HEK293 (cell line): Measurements from ENCODE around the gene ST6GALNAC1.

Source experiments
- CTCF ChIA-PET: fragments of 350-600 bp; formaldehyde crosslinking; extraction: SDS; loops from one replicate; lab custom pipeline; 2021; ENCODE audit warnings: antibody characterized with exemption; lab: Yijun Ruan, JAX
- POLR2A ChIA-PET: fragments of 300-600 bp; formaldehyde crosslinking; extraction: SDS; loops from one replicate; lab custom pipeline; 2020; ENCODE audit warnings: antibody characterized with exemption, inconsistent platforms; lab: Yijun Ruan, JAX
- H3K27ac ChIP-seq: fragments of 200-500 bp; sonication (Bioruptor generic); 2 replicates; pipeline ENCODE4 v1.5.1; 2014; ENCODE audit warnings: low read depth, low read length, control low read depth, inconsistent platforms; ENCODE audit errors: extremely low read depth
- H3K36me3 ChIP-seq, 2 experiments: fragments of 200-500 bp in 1 of 2; sonication (Bioruptor generic) in 1 of 2; 1 replicate in 1 of 2; 2 replicates in 1 of 2; pipeline ENCODE4 v1.5.1; 2014 to 2017; ENCODE audit warnings: inconsistent platforms in 2 of 2, low read length in 2 of 2; ENCODE audit not compliant: control insufficient read depth in 2 of 2, insufficient read depth in 1 of 2
- H3K4me1 ChIP-seq: fragments of 200-500 bp; sonication (Bioruptor generic); 2 replicates; pipeline ENCODE4 v1.5.1; 2014; ENCODE audit warnings: mild to moderate bottlenecking, low read length, inconsistent platforms; ENCODE audit not compliant: control insufficient read depth, insufficient read depth
- H3K4me3 ChIP-seq: 2 replicates; pipeline ENCODE4 v1.5.1; 2011; ENCODE audit warnings: low read depth, mild to moderate bottlenecking, control low read depth, low read length, moderate library complexity
- H3K9me3 ChIP-seq: fragments of 200-500 bp; sonication (Bioruptor generic); 2 replicates; pipeline ENCODE4 v1.5.1; 2014; ENCODE audit warnings: low read depth, low read length, inconsistent platforms; ENCODE audit not compliant: control insufficient read depth, insufficient read depth
- AEBP2 ChIP-seq: fragments of 450-650 bp; formaldehyde crosslinking; IDR thresholded peaks from 2 replicates; pipeline ENCODE4 v1.5.1; 2016; ENCODE audit warnings: missing biosample characterization, missing genetic modification characterization, borderline replicate concordance
- FEZF1 ChIP-seq: fragments of 450-650 bp; formaldehyde crosslinking; IDR thresholded peaks from 2 replicates; pipeline ENCODE4 v1.5.1; 2016; ENCODE audit warnings: missing biosample characterization, missing genetic modification characterization
- GFI1B ChIP-seq: fragments of 450-650 bp; formaldehyde crosslinking; IDR thresholded peaks from 2 replicates; pipeline ENCODE4 v1.5.1; 2016; ENCODE audit warnings: missing biosample characterization, missing genetic modification characterization
- GLIS2 ChIP-seq: fragments of 450-650 bp; formaldehyde crosslinking; IDR thresholded peaks from 2 replicates; pipeline ENCODE4 v1.5.1; 2016; ENCODE audit warnings: missing biosample characterization, missing genetic modification characterization
- KLF17 ChIP-seq: fragments of 450-650 bp; formaldehyde crosslinking; IDR thresholded peaks from 2 replicates; pipeline ENCODE4 v1.5.1; 2016; ENCODE audit warnings: missing biosample characterization, missing genetic modification characterization
- PBX3 ChIP-seq: sonication (generic); formaldehyde crosslinking; IDR thresholded peaks from 2 replicates; pipeline ENCODE4 v1.8.1; 2022; ENCODE audit warnings: mild to moderate bottlenecking, moderate library complexity, missing genetic modification reagents
- SP2 ChIP-seq: fragments of 450-650 bp; formaldehyde crosslinking; IDR thresholded peaks from 2 replicates; pipeline ENCODE4 v1.5.1; 2016; ENCODE audit warnings: missing biosample characterization, missing genetic modification characterization
- SP3 ChIP-seq: fragments of 450-650 bp; formaldehyde crosslinking; IDR thresholded peaks from 2 replicates; pipeline ENCODE4 v1.5.1; 2016; ENCODE audit warnings: missing biosample characterization, missing genetic modification characterization
- SP7 ChIP-seq: fragments of 450-650 bp; formaldehyde crosslinking; IDR thresholded peaks from 2 replicates; pipeline ENCODE4 v1.5.1; 2016; ENCODE audit warnings: missing biosample characterization, missing genetic modification characterization
- TCF7L2 ChIP-seq: IDR thresholded peaks from 2 replicates; pipeline ENCODE4 v1.6.1; 2011; ENCODE audit warnings: low read depth, mild to moderate bottlenecking, inconsistent platforms, low read length, moderate library complexity, borderline replicate concordance
- ZBTB49 ChIP-seq: fragments of 450-650 bp; formaldehyde crosslinking; IDR thresholded peaks from 2 replicates; pipeline ENCODE4 v1.5.1; 2016; ENCODE audit warnings: missing biosample characterization, missing genetic modification characterization, low read depth
- ZNF174 ChIP-seq: fragments of 450-650 bp; formaldehyde crosslinking; IDR thresholded peaks from 2 replicates; pipeline ENCODE4 v1.5.0; 2017; ENCODE audit warnings: missing biosample characterization, mild to moderate bottlenecking, missing genetic modification characterization
- ZNF221 ChIP-seq: fragments of 450-650 bp; formaldehyde crosslinking; IDR thresholded peaks from 2 replicates; pipeline ENCODE4 v1.5.1; 2017; ENCODE audit warnings: missing biosample characterization, missing genetic modification characterization, borderline replicate concordance
- ZNF354C ChIP-seq: fragments of 450-650 bp; formaldehyde crosslinking; IDR thresholded peaks from 2 replicates; pipeline ENCODE4 v1.5.1; 2016; ENCODE audit warnings: missing biosample characterization, missing genetic modification characterization, low read depth, borderline replicate concordance
- ZNF37A ChIP-seq: fragments of 450-650 bp; IDR thresholded peaks from 2 replicates; pipeline ENCODE4 v1.5.1; 2018; ENCODE audit warnings: missing biosample characterization, missing genetic modification characterization
- ZNF510 ChIP-seq: fragments of 450-650 bp; formaldehyde crosslinking; IDR thresholded peaks from 2 replicates; pipeline ENCODE4 v1.5.1; 2018; ENCODE audit warnings: mild to moderate bottlenecking, missing genetic modification characterization, missing biosample characterization; ENCODE audit not compliant: insufficient replicate concordance
- ZNF529 ChIP-seq: fragments of 450-650 bp; formaldehyde crosslinking; IDR thresholded peaks from 2 replicates; pipeline ENCODE4 v1.5.1; 2017; ENCODE audit warnings: missing genetic modification characterization, missing biosample characterization; ENCODE audit not compliant: insufficient replicate concordance
- ZNF776 ChIP-seq: fragments of 450-650 bp; formaldehyde crosslinking; IDR thresholded peaks from 2 replicates; pipeline ENCODE4 v1.5.0; 2017; ENCODE audit warnings: missing biosample characterization, missing genetic modification characterization, borderline replicate concordance
- ZNF785 ChIP-seq: fragments of 450-650 bp; formaldehyde crosslinking; IDR thresholded peaks from 2 replicates; pipeline ENCODE4 v1.5.1; 2016; ENCODE audit warnings: missing biosample characterization, missing genetic modification characterization
- ZNF791 ChIP-seq: fragments of 450-650 bp; formaldehyde crosslinking; IDR thresholded peaks from 2 replicates; pipeline ENCODE4 v1.5.1; 2016; ENCODE audit warnings: missing biosample characterization, missing genetic modification characterization
- ZNF830 ChIP-seq: fragments of 450-650 bp; IDR thresholded peaks from 2 replicates; pipeline ENCODE4 v1.5.0; 2018; ENCODE audit warnings: missing biosample characterization, missing genetic modification characterization, low read depth, mild to moderate bottlenecking, moderate library complexity
- ZSCAN16 ChIP-seq: fragments of 450-650 bp; formaldehyde crosslinking; IDR thresholded peaks from 2 replicates; pipeline ENCODE4 v1.5.1; 2016; ENCODE audit warnings: missing biosample characterization, missing genetic modification characterization
- ZSCAN4 ChIP-seq: fragments of 450-650 bp; formaldehyde crosslinking; IDR thresholded peaks from 2 replicates; pipeline ENCODE4 v1.5.1; 2017; ENCODE audit warnings: missing biosample characterization, missing genetic modification characterization

Gene ST6GALNAC1

GRCh38 chr17:76675648-76676047 lies 32.1 kb upstream of the ST6GALNAC1 start (continued):
- TF ChIP-seq FEZF1 (no peak), ZNF785 (tag by site-specific recombination) (no peak), ZSCAN16 (tag by site-specific recombination) (no peak), ZNF830 (tag by site-specific recombination) (no peak), ZNF221 (no peak), AEBP2 (tag by site-specific recombination) (no peak), ZNF37A (tag by site-specific recombination) (no peak)

- no peak for TF ChIP-seq ZNF529
- TF ChIP-seq SP3 (tag by site-specific recombination): no peak
- TF ChIP-seq ZNF174 (tag by site-specific recombination): no peak
- TF ChIP-seq TCF7L2: no peak
- no peak for TF ChIP-seq ZNF830 (tag by site-specific recombination)
- no peak for TF ChIP-seq GFI1B (tag by site-specific recombination)
- no peak for TF ChIP-seq ZNF510 (tag by site-specific recombination)
- TF ChIP-seq ZBTB49 (tag by site-specific recombination): no peak
- TF ChIP-seq ZNF354C (tag by site-specific recombination): no peak
- no peak for TF ChIP-seq GLIS2 (tag by site-specific recombination)
- TF ChIP-seq ZNF791 (tag by site-specific recombination): no peak
- no peak for TF ChIP-seq ZNF776 (tag by site-specific recombination)
- no peak for TF ChIP-seq KLF17 (tag by site-specific recombination)
- no peak for TF ChIP-seq SP7
- TF ChIP-seq ZSCAN4: no peak
- TF ChIP-seq PBX3 (CRISPR knock-in tag): no peak
- TF ChIP-seq SP2: no peak
- H3K4me3 ChIP-seq: no peak overlapping the region
- H3K4me1 ChIP-seq: peaks cover 20% of the 10 kb centered on the region
- CTCF ChIA-PET: interaction anchor here (1.1 to 1.4 kb wide), 3 partner anchors 41 to 117 kb away, joined by 3 to 5 read pairs (median 4); no protein-coding TSS in a partner anchor
- no peak overlapping the region for H3K27ac ChIP-seq
- H3K36me3 ChIP-seq: peaks cover 0 to 15% of the 10 kb centered on the region in 2 experiments; a peak in 2 of 3 replicates
- POLR2A ChIA-PET: interaction anchor here (0.6 kb wide), 1 partner anchor 145 kb away, joined by 6 read pairs; no protein-coding TSS in a partner anchor
- no peaks in the 10 kb centered on the region for H3K9me3 ChIP-seq
Observed at GRCh38 chr17:76674600-76674999, 31.0 kb upstream of the ST6GALNAC1 start.
